Measurements from ENCODE around the gene NLRP12.

- TF ChIP-seq CTCF (IDR thresholded peaks at IDR 0.05) (peak; percentile 24 to 61 (median 54)), POLR2A (IDR thresholded peaks at IDR 0.05) (no peak)
Measured at GRCh38 chr19:53772943-53773342, 51.2 kb downstream of the NLRP12 start.
